Hematopoietic multipotent progenitor cell treated with erythropoietin and hydrocortisone succinate and interleukin-3 and kit ligand, for 15 days (in vitro differentiated cells): Measurements from ENCODE around the gene ZBTB7A.

Experiments used
- DNase-seq: peaks from one replicate; pipeline ENCODE4 v3.0.0-alpha.2; 2015; ENCODE audit warnings: low spot score

ZBTB7A gene

DNA sequence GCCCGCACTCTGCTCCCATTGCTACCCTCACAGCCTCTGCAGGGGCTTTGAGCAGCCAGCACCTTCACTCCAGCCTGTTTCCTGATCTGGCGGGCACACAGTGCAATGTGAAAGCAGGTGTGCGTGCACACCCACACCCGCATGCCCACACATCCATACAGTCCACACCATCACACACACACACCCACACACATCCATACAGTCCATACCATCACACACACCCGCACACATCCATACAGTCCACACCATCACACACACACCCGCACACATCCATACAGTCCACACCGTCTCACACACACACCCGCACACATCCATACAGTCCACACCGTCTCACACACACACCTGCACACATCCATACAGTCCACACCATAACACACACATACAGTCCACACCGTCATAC lies 31.1 kb downstream of the ZBTB7A start:
- no peak for DNase-seq

DNA sequence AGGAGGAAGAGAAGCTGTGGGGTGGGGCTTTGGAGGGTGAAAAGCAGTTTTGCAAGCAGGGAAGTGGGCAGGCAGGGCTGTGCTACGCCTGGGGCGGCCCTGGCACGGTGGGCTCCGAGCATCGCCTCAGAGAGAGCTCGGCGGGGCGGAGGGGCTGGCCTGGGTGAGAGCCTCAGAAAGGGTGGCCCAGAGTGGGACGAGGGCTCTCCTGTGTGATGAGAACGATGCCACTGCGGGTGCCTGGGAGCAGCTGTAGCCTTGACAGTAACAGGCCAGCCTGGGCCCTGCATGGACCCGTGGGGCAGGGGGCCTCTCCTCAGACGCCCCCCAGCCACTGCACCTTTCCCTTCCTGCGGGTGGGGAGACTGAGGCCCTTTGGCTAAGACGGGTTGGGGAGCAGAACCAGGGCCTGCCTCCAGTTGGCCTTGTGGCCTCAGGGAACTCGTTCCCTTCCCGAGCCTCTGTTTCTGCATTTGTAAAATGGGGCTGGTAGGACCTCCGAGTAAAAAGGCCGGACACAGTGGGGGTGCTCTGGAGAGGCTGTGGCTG lies 31.6 kb downstream of the ZBTB7A start:
- no peak for DNase-seq

DNA sequence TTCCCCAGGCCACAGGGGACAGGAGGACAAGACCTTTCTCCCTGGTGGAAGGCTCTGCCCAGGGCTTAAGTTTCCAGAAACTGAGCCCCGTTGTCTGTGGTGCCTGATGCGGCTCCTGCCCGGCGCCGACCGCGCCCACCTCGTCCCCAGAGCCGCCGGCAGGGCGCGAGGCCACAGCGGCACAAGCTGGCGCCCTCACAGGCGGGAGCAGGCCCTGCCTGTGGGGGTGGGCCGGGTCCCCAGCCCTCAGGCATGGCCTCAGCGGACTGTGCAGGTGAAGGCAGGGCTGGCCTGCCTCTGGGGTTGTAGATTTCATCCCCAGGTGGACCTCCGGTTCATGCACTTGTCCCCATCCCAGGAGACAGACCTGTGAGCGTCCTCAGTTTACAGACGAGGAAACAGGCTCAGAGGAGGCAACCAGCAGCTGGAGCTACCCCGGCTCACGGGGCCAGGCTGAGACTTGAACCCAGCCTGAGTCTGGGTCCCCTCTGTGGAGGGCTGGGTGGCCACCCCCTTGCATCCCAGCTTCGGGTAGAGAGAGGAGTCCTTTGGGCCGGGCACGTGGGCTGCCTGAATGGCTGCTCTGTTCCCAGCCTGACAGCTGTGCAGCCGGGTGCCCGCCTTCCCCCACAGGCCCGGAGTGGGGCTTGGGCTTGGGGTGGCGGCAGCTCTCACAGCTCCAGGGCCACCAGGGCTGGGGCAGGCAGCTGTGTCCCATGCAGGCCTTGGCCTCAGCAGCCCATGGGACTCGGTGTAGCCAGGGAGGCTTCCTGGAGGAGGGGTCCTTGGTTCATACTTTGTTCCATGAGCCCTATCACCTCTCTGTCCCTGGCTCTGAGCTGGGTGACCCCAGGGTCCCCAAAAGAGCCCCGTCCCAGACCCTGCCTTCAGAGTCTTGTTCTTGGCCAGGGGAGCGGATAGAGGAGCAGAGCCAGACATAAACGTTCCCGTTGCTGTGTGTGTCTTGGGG lies 32.4 kb downstream of the ZBTB7A start:
- no peak for DNase-seq

DNA sequence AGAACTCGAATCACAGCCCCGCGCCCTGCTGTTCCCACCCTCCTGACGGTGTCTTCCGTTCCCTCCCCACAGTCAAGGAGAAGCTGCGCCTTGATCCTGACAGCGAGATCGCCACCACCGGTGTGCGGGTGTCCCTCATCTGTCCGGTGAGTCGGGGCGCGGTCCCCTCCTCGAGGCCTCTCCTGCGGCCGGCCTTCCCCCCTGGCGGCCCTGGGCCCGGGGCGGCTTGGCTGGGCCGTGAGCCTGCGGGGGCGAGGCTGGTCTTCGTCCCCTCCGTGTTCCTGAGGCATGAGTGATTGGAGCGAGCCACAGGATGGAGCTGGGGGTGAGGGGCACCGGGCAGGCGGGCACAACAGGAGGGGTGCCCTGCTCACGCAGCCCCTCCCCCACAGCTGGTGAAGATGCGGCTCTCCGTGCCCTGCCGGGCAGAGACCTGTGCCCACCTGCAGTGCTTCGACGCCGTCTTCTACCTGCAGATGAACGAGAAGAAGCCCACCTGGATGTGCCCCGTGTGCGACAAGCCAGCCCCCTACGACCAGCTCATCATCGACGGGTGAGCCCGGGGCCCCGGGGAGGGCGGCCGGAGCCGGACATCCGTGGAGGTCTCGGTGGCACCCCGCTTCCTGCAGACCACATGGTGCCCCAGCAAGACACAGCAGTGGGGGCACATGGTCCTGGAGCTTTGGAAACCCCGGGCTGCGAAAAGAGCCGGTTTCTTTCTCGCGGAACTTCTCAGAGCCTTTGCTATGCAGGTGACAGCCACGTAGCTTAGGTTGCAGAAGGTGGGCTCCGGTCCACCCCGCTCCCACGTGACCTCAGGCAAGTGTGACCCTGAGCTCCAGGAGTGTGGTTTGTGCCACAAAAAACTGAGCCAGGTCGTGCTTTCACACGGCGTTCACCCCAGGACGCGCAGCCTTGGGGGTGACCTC lies 33.4 kb downstream of the ZBTB7A start:
- DNase-seq = no peak

DNA sequence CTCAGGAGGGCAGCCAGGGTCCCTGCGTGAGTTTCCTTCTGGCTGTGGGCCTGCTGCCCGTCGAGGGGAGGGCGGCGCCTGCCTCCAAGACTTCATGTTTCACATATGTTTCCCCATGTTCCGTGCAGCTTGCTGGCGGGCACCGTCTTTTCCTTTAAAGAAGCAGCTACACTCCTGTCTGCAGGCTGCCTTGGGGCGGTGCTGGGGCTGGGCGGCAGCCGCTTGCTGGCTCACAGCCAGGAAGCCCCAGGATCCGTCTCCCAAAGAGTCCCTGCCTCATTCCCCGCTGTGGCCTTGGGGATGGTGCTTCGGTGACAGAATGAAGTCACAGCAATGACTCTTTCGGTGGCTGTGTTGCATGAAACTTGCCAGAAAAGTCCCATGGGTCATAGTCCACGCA lies 34.3 kb downstream of the ZBTB7A start:
- DNase-seq = no peak

DNA sequence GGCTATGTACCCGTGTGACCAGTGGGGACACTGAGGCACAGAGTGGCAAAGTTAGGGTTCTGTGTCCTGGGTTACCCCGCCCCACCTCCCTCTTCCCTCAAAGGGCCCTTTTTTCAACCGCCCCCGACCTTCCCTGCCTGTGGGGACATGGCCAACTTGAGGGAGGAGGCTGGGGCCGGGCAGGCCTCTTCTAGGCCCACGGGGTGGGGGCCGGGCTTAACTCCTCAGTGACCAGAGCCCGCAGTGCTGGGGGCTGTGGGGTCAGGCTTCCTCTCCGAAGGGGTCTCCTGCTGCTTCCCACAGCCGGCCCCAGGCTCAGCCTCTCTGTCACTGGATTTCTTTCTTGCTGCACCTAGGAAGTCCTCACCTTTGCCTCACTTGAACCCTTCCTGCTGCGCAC lies 35.3 kb downstream of the ZBTB7A start:
- no peak for DNase-seq

DNA sequence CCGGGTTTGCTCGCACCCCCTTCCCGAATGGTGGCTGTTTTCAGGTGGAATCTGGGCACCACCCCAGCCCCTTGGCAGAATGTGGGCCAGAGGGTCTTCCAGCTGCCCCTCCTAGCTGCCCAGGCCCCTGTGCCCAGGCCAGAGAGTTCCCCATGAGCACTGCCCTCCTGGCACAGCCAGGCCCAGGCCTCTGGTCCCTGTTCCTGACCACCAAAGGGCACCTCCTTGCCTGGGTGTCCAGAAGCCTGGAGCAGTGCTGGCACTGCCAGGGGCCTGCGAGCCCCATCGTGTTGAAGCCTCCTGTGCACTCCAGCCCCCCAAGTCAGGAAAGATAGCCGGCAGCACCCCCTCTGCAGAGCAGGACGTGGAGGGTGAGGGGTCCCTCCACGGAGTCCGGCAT lies 35.7 kb downstream of the ZBTB7A start:
- no peak for DNase-seq

DNA sequence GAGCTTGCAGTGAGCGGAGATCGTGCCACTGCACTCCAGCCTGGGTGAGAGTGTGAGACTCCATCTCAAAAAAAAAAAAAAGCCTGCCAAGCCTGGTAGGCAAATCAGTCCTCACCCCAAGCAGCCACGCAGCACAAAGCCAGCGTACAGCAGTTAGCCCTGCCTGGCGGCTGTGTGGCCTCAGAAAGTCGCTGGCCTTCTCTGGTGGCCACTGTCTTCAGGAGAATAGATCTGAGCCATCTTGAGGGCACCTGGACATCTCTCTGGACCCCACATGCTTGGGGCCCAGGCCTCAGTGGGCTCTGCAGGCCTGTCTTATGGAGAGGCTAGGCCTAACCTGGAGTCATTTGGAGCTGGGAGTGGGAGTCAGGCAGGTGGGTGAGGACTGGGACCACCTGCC lies 36.1 kb downstream of the ZBTB7A start:
- no peak for DNase-seq

DNA sequence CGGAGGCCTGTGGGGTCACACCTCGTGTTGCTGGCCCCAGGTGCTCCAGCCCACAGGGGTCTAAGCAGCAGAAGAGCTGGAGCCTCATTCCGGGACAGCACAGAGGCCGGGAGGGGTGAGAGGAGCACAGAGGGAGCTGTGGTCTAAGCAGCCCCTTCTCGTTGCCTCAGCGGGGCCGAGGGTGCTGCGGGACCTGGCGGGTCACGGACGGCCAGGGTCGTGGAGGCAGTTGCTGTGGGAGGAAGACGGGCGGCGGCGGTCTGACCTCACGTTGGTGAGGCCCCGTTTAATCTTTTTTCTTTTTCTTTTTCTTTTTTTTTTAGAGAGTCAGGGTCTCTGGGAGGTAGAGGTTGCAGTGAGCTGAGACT lies 37.5 kb downstream of the ZBTB7A start:
- no peak for DNase-seq

DNA sequence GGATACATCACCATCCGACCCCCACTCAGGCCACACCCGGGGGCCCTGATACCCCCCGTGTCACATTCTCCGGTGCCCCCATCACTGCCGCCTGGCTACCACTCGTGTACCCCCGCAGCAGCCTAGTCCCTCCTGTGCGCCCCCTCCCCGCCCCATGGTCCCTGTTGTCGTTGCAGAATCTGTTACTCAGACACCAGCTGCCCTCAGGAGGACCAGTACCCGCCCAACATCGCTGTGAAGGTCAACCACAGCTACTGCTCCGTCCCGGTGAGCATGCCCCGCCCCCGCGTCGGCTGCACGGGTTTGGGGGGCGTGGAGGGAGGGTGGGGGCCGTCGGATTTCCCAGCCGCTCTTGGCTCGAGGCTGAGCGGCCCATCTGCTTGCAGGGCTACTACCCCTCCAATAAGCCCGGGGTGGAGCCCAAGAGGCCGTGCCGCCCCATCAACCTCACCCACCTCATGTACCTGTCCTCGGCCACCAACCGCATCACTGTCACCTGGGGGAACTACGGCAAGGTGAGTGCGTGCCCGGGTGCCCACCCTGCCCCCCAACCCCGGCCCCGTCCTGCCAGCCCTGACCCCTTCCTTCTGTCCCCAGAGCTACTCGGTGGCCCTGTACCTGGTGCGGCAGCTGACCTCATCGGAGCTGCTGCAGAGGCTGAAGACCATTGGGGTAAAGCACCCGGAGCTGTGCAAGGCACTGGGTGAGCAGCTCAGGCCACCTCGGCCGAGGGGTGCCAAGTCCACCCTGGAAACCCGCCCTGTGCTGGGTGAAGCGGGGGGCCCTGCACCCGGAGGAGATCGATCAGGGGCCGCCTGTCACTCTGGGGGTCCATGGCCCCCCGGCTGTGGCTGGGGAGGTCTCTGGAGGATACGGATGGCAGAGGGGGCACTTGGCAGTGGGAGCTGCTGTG lies 38.1 kb downstream of the ZBTB7A start:
- no peak for DNase-seq

DNA sequence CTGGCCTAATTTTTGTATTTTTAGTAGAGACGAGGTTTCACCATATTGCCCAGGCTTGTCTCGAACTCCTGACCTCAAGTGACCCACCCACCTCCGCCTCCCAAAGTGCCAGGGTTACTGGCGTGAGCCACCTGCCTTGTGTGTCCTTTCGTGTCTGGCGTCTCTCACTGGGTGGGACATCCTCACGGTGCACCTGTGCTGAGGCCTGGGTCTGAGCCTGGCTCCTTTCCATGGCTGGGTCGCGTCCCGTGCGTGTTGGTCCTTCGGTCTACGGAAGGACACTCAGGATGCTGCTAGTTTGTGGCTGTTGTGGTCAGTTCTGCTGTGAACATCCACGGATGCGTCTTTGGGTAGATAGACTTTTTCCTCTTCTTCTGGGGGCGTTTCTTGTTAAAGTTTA lies 39.6 kb downstream of the ZBTB7A start:
- DNase-seq = no peak

DNA sequence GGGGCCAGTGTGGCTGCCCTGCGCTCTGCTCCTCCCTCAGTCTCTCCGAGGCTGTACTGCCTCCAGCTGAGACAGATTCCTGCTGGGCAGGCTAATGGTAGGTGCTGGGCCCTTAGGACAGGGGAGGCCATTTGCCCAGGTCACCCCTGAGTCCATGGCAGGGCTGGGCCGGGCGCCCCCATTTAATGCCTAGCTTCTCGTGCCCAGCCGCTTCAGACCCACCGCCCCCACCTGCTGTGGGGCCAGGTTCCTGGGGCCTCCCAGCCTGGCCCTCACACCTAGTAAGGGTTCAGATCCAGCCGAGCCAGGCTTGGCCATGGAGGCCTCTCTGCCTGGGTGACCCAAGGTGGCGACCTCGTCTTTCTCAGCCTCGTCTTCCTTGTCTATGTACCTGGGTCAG lies 41.4 kb downstream of the ZBTB7A start:
- no peak for DNase-seq

DNA sequence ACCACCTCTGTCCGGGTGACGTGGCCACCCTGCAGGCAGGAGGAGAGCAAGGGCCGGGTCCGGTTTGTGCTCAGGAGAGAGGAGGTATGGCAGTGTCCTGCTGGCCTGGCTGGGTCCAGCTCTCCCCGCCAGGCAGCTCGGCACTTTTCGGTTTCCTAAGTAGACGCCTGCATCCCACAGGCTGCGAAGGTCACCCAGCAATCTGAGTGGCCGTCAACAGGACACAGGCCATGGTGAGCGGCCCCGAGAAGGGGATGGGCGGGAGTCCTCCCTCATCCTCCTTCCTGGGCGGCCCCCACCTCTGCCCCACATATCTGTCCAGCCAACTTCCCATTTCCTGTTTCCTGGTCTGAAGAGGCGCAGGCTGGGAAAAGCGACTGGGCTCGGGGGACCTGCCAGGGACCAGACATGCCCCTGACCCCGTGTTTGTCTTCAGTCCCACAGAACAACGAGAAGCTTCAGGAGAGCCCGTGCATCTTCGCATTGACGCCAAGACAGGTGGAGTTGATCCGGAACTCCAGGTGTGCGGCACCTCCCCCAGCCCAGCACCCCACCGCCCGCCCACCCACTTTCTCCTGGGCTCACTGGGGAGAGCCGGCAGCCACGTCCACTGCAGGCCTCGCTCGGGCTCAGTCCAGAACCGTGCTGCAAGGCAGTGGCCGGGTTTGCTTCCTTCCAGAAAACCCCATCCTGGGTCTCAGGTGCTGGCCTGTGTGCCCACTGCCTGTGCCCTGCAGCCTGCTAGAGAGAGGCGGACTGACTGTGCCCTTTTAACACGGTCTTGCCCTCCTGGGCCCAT lies 42.9 kb downstream of the ZBTB7A start:
- no peak for DNase-seq

DNA sequence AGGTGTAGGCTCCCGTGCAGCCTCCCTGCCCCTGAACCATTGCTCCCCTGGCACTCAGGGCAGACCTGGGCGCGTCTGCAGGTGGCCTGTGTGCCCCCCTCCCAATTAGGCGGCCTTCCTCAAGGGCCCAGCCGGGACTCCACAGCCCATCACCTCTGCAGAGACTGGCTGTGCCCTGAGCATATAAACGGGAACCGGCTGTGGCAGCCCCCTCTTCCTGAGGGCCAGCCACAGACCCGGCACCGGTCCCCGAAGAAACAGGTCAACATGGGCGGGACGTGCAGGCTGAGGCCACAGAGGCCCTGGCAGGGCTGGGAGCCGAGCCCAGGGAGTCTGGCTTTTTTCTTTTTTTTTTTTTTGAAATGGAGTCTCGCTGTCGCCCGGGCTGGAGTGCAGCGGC lies 47.1 kb downstream of the ZBTB7A start:
- DNase-seq = no peak

DNA sequence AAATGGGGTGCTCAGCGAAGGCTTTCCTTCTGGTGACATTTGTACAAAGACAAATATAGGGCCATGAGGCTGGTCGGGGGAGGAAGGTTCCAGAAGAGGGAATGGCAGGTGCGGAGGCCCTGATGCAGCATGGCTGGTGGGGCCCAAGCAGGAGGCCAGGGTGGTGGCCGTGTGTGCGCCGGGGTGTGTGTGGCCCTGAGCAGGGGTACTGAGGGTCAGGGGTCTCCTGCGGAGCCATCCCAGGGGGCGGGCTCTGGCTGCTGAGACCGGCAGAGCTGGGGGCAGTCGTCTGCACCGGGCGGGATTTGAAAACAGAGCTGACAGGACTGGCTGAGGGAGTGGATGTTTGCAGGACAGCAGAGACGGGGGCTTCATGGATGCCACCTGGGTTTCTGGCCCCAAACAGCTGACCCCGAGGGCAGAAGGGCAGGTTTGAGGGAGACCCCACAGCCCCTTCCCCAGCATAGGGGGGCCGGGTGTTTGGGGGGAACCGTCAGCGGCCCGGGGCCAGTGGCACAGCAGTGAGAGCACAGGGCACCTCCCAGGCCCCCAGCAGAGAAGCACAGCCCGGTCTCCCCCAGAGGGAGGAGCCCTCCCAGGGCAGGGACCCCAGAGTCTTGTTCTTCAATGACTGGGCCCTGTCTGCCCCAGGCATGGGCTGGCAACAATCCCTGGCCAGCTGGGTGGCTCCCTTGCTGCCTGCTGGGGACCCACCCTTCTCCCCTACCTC lies 47.8 kb downstream of the ZBTB7A start:
- DNase-seq = no peak

DNA sequence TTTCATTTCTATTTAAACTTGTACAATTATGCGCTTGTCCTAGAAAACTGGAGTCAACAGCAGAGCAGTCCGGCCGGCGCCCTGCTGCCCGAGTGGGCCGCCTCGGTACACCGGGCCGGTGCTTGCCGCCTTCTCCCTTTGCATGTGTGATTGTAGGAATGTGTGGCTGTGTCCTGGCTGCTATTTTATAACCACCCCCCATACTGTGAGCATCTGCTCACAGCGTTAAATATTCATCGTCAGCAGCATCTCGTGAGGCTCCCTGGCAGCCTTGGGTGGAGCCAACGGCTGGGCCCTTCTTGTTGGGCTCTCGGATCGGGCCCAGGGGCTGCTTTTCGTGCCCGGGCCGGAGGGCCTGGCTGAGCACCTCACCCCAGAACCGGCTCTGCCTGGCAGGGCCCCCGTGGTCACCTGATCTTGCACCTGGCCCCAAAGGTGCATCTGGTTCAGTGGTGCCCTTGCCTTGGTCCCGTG lies 48.5 kb downstream of the ZBTB7A start:
- DNase-seq = no peak

DNA sequence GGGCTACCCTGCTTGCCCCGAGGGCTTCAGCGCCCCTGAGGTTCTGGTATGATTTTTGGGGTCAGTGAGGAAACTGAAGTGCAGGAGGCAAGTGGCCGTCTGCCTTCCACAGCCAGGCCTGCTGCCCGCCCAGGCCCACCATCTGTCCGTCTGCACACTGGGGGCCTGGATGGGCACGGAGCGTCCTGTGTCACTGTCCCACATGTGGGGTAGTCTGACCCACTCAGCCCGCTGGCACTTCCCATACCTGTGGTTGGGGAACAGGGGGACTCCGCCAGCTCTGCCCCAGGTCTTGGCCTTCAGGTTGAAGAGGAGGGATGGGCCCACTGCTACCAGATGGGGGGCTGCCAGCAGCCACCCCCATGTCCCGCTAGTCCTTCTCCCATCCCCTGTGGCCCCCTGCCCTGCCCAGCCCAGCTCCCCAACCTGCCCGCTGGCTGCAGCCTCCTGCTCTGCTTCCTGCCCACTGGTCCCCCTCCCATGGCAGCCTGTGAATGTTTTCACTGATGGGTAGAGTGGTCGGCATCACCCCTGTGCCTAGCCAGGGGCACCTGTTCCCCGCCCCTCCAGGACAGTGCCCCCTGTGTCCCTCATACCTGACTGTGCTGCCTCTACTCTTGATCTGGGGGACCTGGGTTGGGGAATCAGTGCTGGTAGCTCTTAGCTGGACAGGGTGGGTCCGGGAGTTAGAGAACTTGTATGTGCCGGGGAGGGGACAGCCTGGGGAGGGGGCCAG lies 49.6 kb downstream of the ZBTB7A start:
- DNase-seq = no peak

DNA sequence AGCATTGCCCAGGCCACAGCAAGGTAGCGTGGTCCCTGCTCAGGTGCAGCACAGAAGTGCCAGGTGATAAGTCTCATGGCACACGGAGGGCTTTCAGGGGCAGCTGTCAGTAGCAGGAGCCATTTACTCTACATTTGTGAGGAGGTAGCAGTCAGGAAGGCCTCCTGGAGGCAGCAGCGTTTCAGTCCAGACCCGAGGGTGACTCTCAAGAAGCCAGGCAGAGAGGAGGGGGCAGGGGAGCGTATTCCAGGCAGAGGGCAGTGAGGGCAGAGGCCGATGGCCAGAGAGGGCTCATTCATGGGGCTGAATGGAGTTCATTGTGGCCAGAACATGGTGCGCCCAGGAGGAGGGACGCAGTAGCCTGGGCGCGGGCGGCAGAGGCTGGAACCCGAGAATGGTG lies 50.2 kb downstream of the ZBTB7A start:
- no peak for DNase-seq

DNA sequence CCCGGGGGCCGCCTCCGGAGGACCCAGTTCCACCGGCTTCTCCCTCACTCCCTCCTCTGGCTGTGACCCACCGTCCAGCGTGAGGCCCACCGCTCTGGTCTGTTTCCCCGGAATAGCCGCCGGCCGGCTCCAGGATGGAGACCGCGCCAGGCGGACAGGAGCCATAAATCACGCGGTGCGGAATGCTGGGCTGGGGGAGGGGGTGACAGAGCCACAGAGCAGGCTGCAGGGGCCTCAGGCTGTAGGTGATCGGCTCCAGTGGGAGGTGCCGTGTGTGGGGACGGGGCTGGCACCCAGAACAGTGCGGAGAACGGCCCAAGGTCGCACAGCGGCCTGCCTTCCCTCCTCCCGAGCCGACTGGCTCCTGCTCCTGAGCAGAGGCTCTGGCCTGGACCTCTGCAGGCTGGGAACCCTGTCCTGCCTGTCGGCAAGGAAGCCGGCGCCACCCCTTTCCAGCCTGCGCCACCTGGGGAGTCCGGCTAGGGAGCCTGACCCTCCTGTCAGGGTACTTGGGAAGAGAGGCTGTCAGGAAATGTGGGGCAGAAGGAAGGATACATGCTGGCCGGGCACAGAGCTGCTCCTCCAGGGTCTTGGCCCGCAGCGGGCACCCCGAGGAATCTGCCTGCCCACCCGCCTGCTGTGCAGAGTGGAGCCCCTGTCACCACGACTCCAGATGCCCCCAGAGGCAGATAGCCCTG lies 50.8 kb downstream of the ZBTB7A start:
- DNase-seq = no peak
